Activated B cell treated with CpG ODN at 0.5 μM for 24 hours (primary cell): ENCODE data around the gene APLNR. TPM values are rescaled to one million over a fixed set of nuclear protein-coding genes. Genes with fewer than 3 reads are reported as not detected.

Experiments
- ATAC-seq: fragments of 200-7000 bp; cut with Tn5 transposase; one replicate; pipeline ENCODE4 v1.10.0; 2021; ENCODE audit warnings: low read depth, mild to moderate bottlenecking, moderate library complexity
- CTCF ChIA-PET: fragments of 350-600 bp; sonication (Branson Sonifier 250); formaldehyde crosslinking; loops from one replicate; lab custom pipeline; 2021; ENCODE audit warnings: antibody characterized with exemption; lab: Charles Lee
- POLR2A ChIA-PET: fragments of 350-600 bp; sonication (Branson Sonifier 250); formaldehyde crosslinking; loops from one replicate; lab custom pipeline; 2021; ENCODE audit warnings: antibody characterized with exemption; lab: Charles Lee
- DNase-seq: peaks from one replicate; pipeline ENCODE4 v3.0.0; 2022
- H3K27ac Mint-ChIP-seq: one replicate; pipeline ENCODE4 v1.8.0; 2020; ENCODE audit warnings: mixed read lengths
- H3K27me3 Mint-ChIP-seq: one replicate; pipeline ENCODE4 v1.8.0; 2021; ENCODE audit warnings: mixed read lengths
- H3K36me3 Mint-ChIP-seq: one replicate; pipeline ENCODE4 v1.8.0; 2021; ENCODE audit warnings: low read depth, mixed read lengths
- H3K4me1 Mint-ChIP-seq: one replicate; pipeline ENCODE4 v1.8.0; 2021; ENCODE audit warnings: mixed read lengths
- H3K4me3 Mint-ChIP-seq: one replicate; pipeline ENCODE4 v1.8.0; 2020; ENCODE audit warnings: mild to moderate bottlenecking, mixed read lengths
- H3K9me3 Mint-ChIP-seq: one replicate; pipeline ENCODE4 v1.8.0; 2020; ENCODE audit warnings: mixed read lengths
- CTCF ChIP-seq: fragments of 200-600 bp; IDR thresholded peaks from one replicate; pipeline ENCODE4 v1.8.0; 2022; ENCODE audit warnings: antibody characterized with exemption, mild to moderate bottlenecking
- intact Hi-C: fragments of 100-400 bp; cut with micrococcal nuclease; formaldehyde crosslinking; loops from one replicate; pipeline ENCODE4 v1.15.1; 2024
- total RNA-seq: library from RNA; stranded (reverse); gene quantifications from 2 replicates; pipeline ENCODE4 v1.2.3, GENCODE V29; 2022

APLNR gene
- total RNA-seq, 1 donor from 2014 or later, result not detected

- Mint-ChIP-seq H3K4me1 (no peaks in the 10 kb centered on the region), H3K27me3 (peaks cover 7% of the 10 kb centered on the region), H3K36me3 (no peaks in the 10 kb centered on the region), H3K4me3 (no peak overlapping the region), H3K27ac (no peak overlapping the region), H3K9me3 (no peaks in the 10 kb centered on the region)
- intact Hi-C loops, result no loop called here
- DNase-seq (no peak), ATAC-seq (no peak)
- no peak for TF ChIP-seq CTCF
- CTCF ChIA-PET, result no interaction called here
- POLR2A ChIA-PET, result no interaction called here
These were observed 40.5 kb downstream of the APLNR start for GRCh38 chr11:57196596-57196995.

- CTCF ChIA-PET, result no interaction called here
- Mint-ChIP-seq H3K36me3 (no peaks in the 10 kb centered on the region), H3K4me3 (no peak overlapping the region), H3K9me3 (no peaks in the 10 kb centered on the region), H3K4me1 (no peaks in the 10 kb centered on the region), H3K27me3 (peaks cover 9% of the 10 kb centered on the region), H3K27ac (no peak overlapping the region)
- POLR2A ChIA-PET, result no interaction called here
- TF ChIP-seq CTCF, result no peak
- no peak for ATAC-seq
- intact Hi-C loops, result no loop called here
- DNase-seq, result no peak
These were observed 44.7 kb downstream of the APLNR start for GRCh38 chr11:57192316-57192715.

GRCh38 chr11:57191311-57192219, 45.5 kb downstream of the APLNR start:
- no peak for TF ChIP-seq CTCF
- ATAC-seq, result no peak
- ChIA-PET POLR2A (no interaction called here), CTCF (no interaction called here)
- Mint-ChIP-seq H3K9me3 (no peaks in the 10 kb centered on the region), H3K4me3 (no peak overlapping the region), H3K36me3 (no peaks in the 10 kb centered on the region), H3K27me3 (peaks cover 9% of the 10 kb centered on the region), H3K27ac (no peak overlapping the region), H3K4me1 (no peaks in the 10 kb centered on the region)
- intact Hi-C loops, result no loop called here
- no peak for DNase-seq

GRCh38 chr11:57190548-57190947, 46.5 kb downstream of the APLNR start:
- intact Hi-C loops, result no loop called here
- Mint-ChIP-seq H3K4me3 (no peak overlapping the region), H3K36me3 (no peaks in the 10 kb centered on the region), H3K4me1 (no peaks in the 10 kb centered on the region), H3K9me3 (no peaks in the 10 kb centered on the region), H3K27me3 (peaks cover 9% of the 10 kb centered on the region), H3K27ac (no peak overlapping the region)
- POLR2A ChIA-PET, result no interaction called here
- DNase-seq, result no peak
- no peak for TF ChIP-seq CTCF
- no peak for ATAC-seq
- CTCF ChIA-PET, result no interaction called here

Other genes starting within 250 kb of the APLNR start
- gene OR5AK2, start 248.3 kb downstream of the APLNR start, total RNA-seq, result not detected in 2 replicates
- gene LRRC55, start 55.3 kb downstream of the APLNR start, total RNA-seq, result not detected in 2 replicates
- gene TNKS1BP1, start 87.7 kb upstream of the APLNR start, total RNA-seq, result 13.9 and 14.3 TPM in 2 replicates
- gene SSRP1, start 98.6 kb upstream of the APLNR start, total RNA-seq, result 120 and 127 TPM in 2 replicates
- gene P2RX3, start 101.1 kb upstream of the APLNR start, total RNA-seq, result not detected in 2 replicates
- not detected in 2 replicates for gene PRG3, start 143.9 kb upstream of the APLNR start, total RNA-seq
- 0.76 and 1.1 TPM in 2 replicates for gene PRG2, start 153.4 kb upstream of the APLNR start, total RNA-seq
- gene SLC43A3, start 189.9 kb upstream of the APLNR start, total RNA-seq, result 213 and 237 TPM in 2 replicates
- gene RTN4RL2, start 223.3 kb upstream of the APLNR start, total RNA-seq, result 0.13 and 0.24 TPM in 2 replicates